ENCODE data around the gene EPHA2.

GRCh38 chr1:16184557-16185303 is 28.9 kb upstream of the EPHA2 start:
- TF ChIP-seq TAF1 (IDR thresholded peaks at IDR 0.05; ENCODE audit: borderline replicate concordance, low read depth, low read length) (no peak), POLR2AphosphoS5 (IDR thresholded peaks at IDR 0.05; ENCODE audit: low read depth, low read length) (no peak), POLR2A (IDR thresholded peaks at IDR 0.05; ENCODE audit: low read depth, low read length) (no peak)
